ENCODE measurements around the gene IGF2BP3. TPM values are rescaled to one million over a fixed set of nuclear protein-coding genes. Genes with fewer than 3 reads are reported as not detected.
A peak's percentile ranks its signal among the peaks of the same experiment; 100 is the strongest.

Gene IGF2BP3
- total and polyA plus RNA-seq, 7 experiments from 2014 or later = 0.13 to 1.8 (median 0.80) TPM; not detected in 1

- no peak overlapping the region for H3K27ac Mint-ChIP-seq
- ATAC-seq = no peak
- H3K4me3 ChIP-seq (ENCODE audit: low read length) = no peak overlapping the region
- peaks cover 3 to 40% (median 16%) of the 10 kb centered on the region in 7 donors for H3K4me1 Mint-ChIP-seq
- no peak for DNase-seq
- H3K36me3 ChIP-seq (ENCODE audit: control insufficient read depth in 2 of 3, insufficient read depth in 3 of 3, low read length in 3 of 3) = no peaks in the 10 kb centered on the region
- ChIA-PET POLR2A (no interaction called here), CTCF (interaction anchor here (0.6 kb wide), 1 partner anchor 67 kb away, joined by 3 read pairs; no protein-coding TSS in a partner anchor)
- intact Hi-C loops (cut with micrococcal nuclease) = no loop called here
- H3K27ac ChIP-seq (ENCODE audit: low read depth, low read length) = no peak overlapping the region
- peaks cover 0 to 21% (median 0%) of the 10 kb centered on the region in 5 donors for H3K27me3 Mint-ChIP-seq
- H3K36me3 Mint-ChIP-seq = peaks cover 0 to 1% (median 0%) of the 10 kb centered on the region in 5 donors
- no peaks in the 10 kb centered on the region for H3K9me3 ChIP-seq (ENCODE audit: control insufficient read depth in 2 of 3, low read length in 3 of 3)
- no peaks in the 10 kb centered on the region for H3K27me3 ChIP-seq (ENCODE audit: control insufficient read depth in 2 of 2, insufficient read depth in 2 of 2, low read length in 2 of 2)
- peaks cover 0 to 8% of the 10 kb centered on the region in 2 donors for H3K4me1 ChIP-seq (ENCODE audit: control insufficient read depth in 2 of 2, insufficient read depth in 2 of 2, low read length in 2 of 2)
- H3K9me3 Mint-ChIP-seq = no peaks in the 10 kb centered on the region
- no peak overlapping the region for H3K4me3 Mint-ChIP-seq
These were observed 98.6 kb downstream of the IGF2BP3 start for GRCh38 chr7:23371654-23372053.

DNA sequence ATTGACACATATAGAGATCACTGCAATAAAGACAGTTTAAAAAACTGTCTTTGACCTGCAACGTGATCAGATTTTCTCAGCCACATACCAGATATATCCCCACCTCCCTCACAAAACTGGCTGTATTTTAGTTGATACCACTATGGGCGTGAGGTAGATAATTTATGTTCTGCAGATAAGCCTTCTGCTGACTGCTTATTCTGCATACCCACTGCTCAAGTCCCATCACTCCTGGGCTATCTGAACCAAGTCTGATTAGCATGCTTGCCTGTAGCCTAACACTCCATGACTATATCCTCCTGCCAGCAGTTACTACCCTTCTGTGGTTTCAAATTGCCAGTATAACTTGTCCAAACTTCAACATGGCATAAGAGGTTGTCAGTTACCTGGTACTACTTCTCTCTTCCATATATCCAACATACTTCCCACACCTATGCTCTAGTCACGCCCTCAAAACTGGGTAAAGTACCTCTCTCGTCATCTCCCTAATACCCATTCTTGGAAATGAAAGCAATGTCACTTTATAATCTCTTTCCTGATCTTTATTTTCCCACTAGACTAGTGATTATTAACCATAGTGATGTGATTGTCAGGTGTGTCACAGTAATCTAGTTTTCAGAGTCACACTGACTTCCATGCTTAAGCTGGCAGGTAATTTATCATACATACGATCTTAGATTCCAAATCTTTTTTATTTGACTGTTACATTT is 100.4 kb downstream of the IGF2BP3 start:
- POLR2A ChIA-PET = no interaction called here
- no peak overlapping the region for H3K4me3 Mint-ChIP-seq
- no peaks in the 10 kb centered on the region for H3K27me3 ChIP-seq (ENCODE audit: control insufficient read depth in 2 of 2, insufficient read depth in 2 of 2, low read length in 2 of 2)
- H3K36me3 Mint-ChIP-seq = peaks cover 0 to 1% (median 0%) of the 10 kb centered on the region in 5 donors
- H3K27ac Mint-ChIP-seq = peak overlapping the region in 1 of 9 donors; percentile 29
- no peaks in the 10 kb centered on the region for H3K9me3 Mint-ChIP-seq
- DNase-seq = no peak
- H3K27ac ChIP-seq (ENCODE audit: low read depth, low read length) = no peak overlapping the region
- peaks cover 0 to 8% of the 10 kb centered on the region in 2 donors for H3K4me1 ChIP-seq (ENCODE audit: control insufficient read depth in 2 of 2, insufficient read depth in 2 of 2, low read length in 2 of 2)
- H3K27me3 Mint-ChIP-seq = peaks cover 0 to 21% (median 0%) of the 10 kb centered on the region in 5 donors
- no peak overlapping the region for H3K4me3 ChIP-seq (ENCODE audit: low read length)
- intact Hi-C loops (cut with micrococcal nuclease) = no loop called here
- ATAC-seq = no peak
- CTCF ChIA-PET = no interaction called here
- peaks cover 3 to 40% (median 16%) of the 10 kb centered on the region in 7 donors for H3K4me1 Mint-ChIP-seq
- H3K9me3 ChIP-seq (ENCODE audit: control insufficient read depth in 2 of 3, low read length in 3 of 3) = no peaks in the 10 kb centered on the region
- H3K36me3 ChIP-seq (ENCODE audit: control insufficient read depth in 2 of 3, insufficient read depth in 3 of 3, low read length in 3 of 3) = no peaks in the 10 kb centered on the region

- DNase-seq (no peak), ATAC-seq (no peak)
- Mint-ChIP-seq H3K4me3 (no peak overlapping the region), H3K4me1 (peaks cover 3 to 40% (median 16%) of the 10 kb centered on the region in 7 donors), H3K9me3 (no peaks in the 10 kb centered on the region), H3K27me3 (peaks cover 0 to 18% (median 0%) of the 10 kb centered on the region in 5 donors), H3K36me3 (peaks cover 0 to 1% (median 0%) of the 10 kb centered on the region in 5 donors), H3K27ac (no peak overlapping the region)
- CTCF ChIA-PET = interaction anchor here (0.5 kb wide), 1 partner anchor 23 kb away, joined by 3 read pairs; no protein-coding TSS in a partner anchor
- H3K4me1 ChIP-seq (ENCODE audit: control insufficient read depth in 2 of 2, insufficient read depth in 2 of 2, low read length in 2 of 2) = peaks cover 0 to 8% of the 10 kb centered on the region in 2 donors
- H3K27ac ChIP-seq (ENCODE audit: low read depth, low read length) = no peak overlapping the region
- H3K27me3 ChIP-seq (ENCODE audit: control insufficient read depth in 2 of 2, insufficient read depth in 2 of 2, low read length in 2 of 2) = no peaks in the 10 kb centered on the region
- POLR2A ChIA-PET = no interaction called here
- no peaks in the 10 kb centered on the region for H3K9me3 ChIP-seq (ENCODE audit: control insufficient read depth in 2 of 3, low read length in 3 of 3)
- H3K36me3 ChIP-seq (ENCODE audit: control insufficient read depth in 2 of 3, insufficient read depth in 3 of 3, low read length in 3 of 3) = no peaks in the 10 kb centered on the region
- no peak overlapping the region for H3K4me3 ChIP-seq (ENCODE audit: low read length)
- intact Hi-C loops (cut with micrococcal nuclease) = no loop called here
These were observed 101.2 kb downstream of the IGF2BP3 start for GRCh38 chr7:23369100-23369499.

DNA sequence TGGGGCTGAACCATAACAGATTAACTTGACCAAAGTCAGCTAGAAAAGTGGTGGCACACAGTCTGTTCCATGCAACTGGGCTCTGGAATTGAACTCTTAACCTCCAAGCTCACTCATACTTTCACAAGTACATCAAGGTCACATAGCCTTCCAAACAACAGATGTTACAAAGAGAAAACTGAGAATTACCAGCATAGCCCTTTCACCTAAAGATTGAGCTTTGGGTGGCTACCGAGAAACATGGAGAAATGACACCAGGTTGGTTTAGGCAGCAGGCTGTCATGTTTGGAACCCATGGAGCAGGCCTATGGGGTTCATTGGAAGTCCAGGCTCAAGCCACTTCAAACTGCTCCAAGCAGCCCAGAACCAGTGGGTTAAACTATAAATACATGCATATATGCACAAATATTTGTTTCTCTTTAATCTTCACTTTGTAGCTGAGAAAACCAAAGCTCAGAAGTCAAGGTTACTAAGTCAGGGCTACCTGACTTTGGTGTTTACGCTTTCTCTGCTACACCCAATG is 112.1 kb downstream of the IGF2BP3 start:
- H3K27ac ChIP-seq (ENCODE audit: low read depth, low read length) = no peak overlapping the region
- no peaks in the 10 kb centered on the region for H3K9me3 ChIP-seq (ENCODE audit: control insufficient read depth in 2 of 3, low read length in 3 of 3)
- ChIA-PET CTCF (interaction anchor here (0.7 to 1.9 kb wide), 8 partner anchors 9 to 93 kb away, joined by 3 to 6 read pairs (median 4); no protein-coding TSS in a partner anchor), POLR2A (interaction anchor here (1.5 kb wide), 1 partner anchor 11 kb away, joined by 7 read pairs; no protein-coding TSS in a partner anchor)
- Mint-ChIP-seq H3K36me3 (no peaks in the 10 kb centered on the region), H3K9me3 (peaks cover 0 to 1% (median 0%) of the 10 kb centered on the region in 11 donors), H3K4me1 (peaks cover 5 to 19% (median 14%) of the 10 kb centered on the region in 7 donors), H3K4me3 (no peak overlapping the region), H3K27ac (no peak overlapping the region), H3K27me3 (peaks cover 0 to 40% (median 12%) of the 10 kb centered on the region in 5 donors)
- no peak overlapping the region for H3K4me3 ChIP-seq (ENCODE audit: low read length)
- intact Hi-C loops (cut with micrococcal nuclease) = loop anchor here (5.0 kb wide), 2 partner anchors 164 to 174 kb away; partner anchors contain the start of gene TRA2A (in 1 of the 2)
- H3K36me3 ChIP-seq (ENCODE audit: control insufficient read depth in 2 of 3, insufficient read depth in 3 of 3, low read length in 3 of 3) = no peaks in the 10 kb centered on the region
- no peak for DNase-seq
- ATAC-seq = no peak
- peaks cover 5 to 6% of the 10 kb centered on the region in 2 donors for H3K4me1 ChIP-seq (ENCODE audit: control insufficient read depth in 2 of 2, insufficient read depth in 2 of 2, low read length in 2 of 2)
- H3K27me3 ChIP-seq (ENCODE audit: control insufficient read depth in 2 of 2, insufficient read depth in 2 of 2, low read length in 2 of 2) = no peaks in the 10 kb centered on the region

- Histone ChIP-seq H3K4me3 (ENCODE audit: low read length) (no peak overlapping the region), H3K4me1 (ENCODE audit: control insufficient read depth in 2 of 2, insufficient read depth in 2 of 2, low read length in 2 of 2) (peaks cover 5 to 6% of the 10 kb centered on the region in 2 donors), H3K27me3 (ENCODE audit: control insufficient read depth in 2 of 2, insufficient read depth in 2 of 2, low read length in 2 of 2) (no peaks in the 10 kb centered on the region), H3K36me3 (ENCODE audit: control insufficient read depth in 2 of 3, insufficient read depth in 3 of 3, low read length in 3 of 3) (no peaks in the 10 kb centered on the region), H3K27ac (ENCODE audit: low read depth, low read length) (no peak overlapping the region), H3K9me3 (ENCODE audit: control insufficient read depth in 2 of 3, low read length in 3 of 3) (no peaks in the 10 kb centered on the region)
- ATAC-seq = peak; percentile 55
- Mint-ChIP-seq H3K4me3 (peak overlapping the region in 2 of 10 donors; percentile 3 to 51), H3K4me1 (peaks cover 5 to 19% (median 14%) of the 10 kb centered on the region in 7 donors), H3K27me3 (peaks cover 0 to 47% (median 12%) of the 10 kb centered on the region in 5 donors), H3K9me3 (peaks cover 0 to 1% (median 0%) of the 10 kb centered on the region in 11 donors), H3K27ac (no peak overlapping the region), H3K36me3 (no peaks in the 10 kb centered on the region)
- intact Hi-C loops (cut with micrococcal nuclease) = loop anchor here (1.0 to 5.0 kb wide), 11 partner anchors 16 to 355 kb away; partner anchors contain the start of genes MALSU1 (in 2 of the 2), IGF2BP3 (in 1 of the 2) and TRA2A (in 1 of the 2)
- ChIA-PET POLR2A (interaction anchor here (1.5 kb wide), 1 partner anchor 10 kb away, joined by 7 read pairs; no protein-coding TSS in a partner anchor), CTCF (interaction anchor here (0.8 to 1.9 kb wide), 7 partner anchors 9 to 92 kb away, joined by 3 to 6 read pairs (median 5); no protein-coding TSS in a partner anchor)
- DNase-seq = peak in 4 of 9 donors; percentile 17 to 37 (median 22)
These were observed 112.8 kb downstream of the IGF2BP3 start for GRCh38 chr7:23357190-23358093.

- H3K27me3 Mint-ChIP-seq = peaks cover 0 to 48% (median 7%) of the 10 kb centered on the region in 5 donors
- Histone ChIP-seq H3K4me1 (ENCODE audit: control insufficient read depth in 2 of 2, insufficient read depth in 2 of 2, low read length in 2 of 2) (peaks cover 5 to 6% of the 10 kb centered on the region in 2 donors), H3K36me3 (ENCODE audit: control insufficient read depth in 2 of 3, insufficient read depth in 3 of 3, low read length in 3 of 3) (no peaks in the 10 kb centered on the region), H3K27ac (ENCODE audit: low read depth, low read length) (no peak overlapping the region), H3K27me3 (ENCODE audit: control insufficient read depth in 2 of 2, insufficient read depth in 2 of 2, low read length in 2 of 2) (no peaks in the 10 kb centered on the region), H3K9me3 (ENCODE audit: control insufficient read depth in 2 of 3, low read length in 3 of 3) (no peaks in the 10 kb centered on the region), H3K4me3 (ENCODE audit: low read length) (no peak overlapping the region)
- H3K36me3 Mint-ChIP-seq = no peaks in the 10 kb centered on the region
- DNase-seq (peak in 7 of 9 donors; percentile 8 to 63 (median 41)), ATAC-seq (peak; percentile 79)
- no peak overlapping the region for H3K27ac Mint-ChIP-seq
- peak overlapping the region in 3 of 10 donors; percentile 4 to 31 (median 9) for H3K4me3 Mint-ChIP-seq
- intact Hi-C loops (cut with micrococcal nuclease) = loop anchor here (1.0 to 5.0 kb wide), 12 partner anchors 10 to 356 kb away; partner anchors contain the start of genes MALSU1 (in 2 of the 2), IGF2BP3 (in 1 of the 2) and TRA2A (in 1 of the 2)
- CTCF ChIA-PET = no interaction called here
- POLR2A ChIA-PET = no interaction called here
- peaks cover 0 to 1% (median 0%) of the 10 kb centered on the region in 11 donors for H3K9me3 Mint-ChIP-seq
- H3K4me1 Mint-ChIP-seq = peaks cover 5 to 19% (median 14%) of the 10 kb centered on the region in 7 donors
These were observed 113.6 kb downstream of the IGF2BP3 start for GRCh38 chr7:23356726-23357125.
